HEK293T (cell line): Measurements from ENCODE around the gene OSBPL3.

Experiments
- BHLHE40 ChIP-seq: fragments of 450-650 bp; IDR thresholded peaks from 2 replicates; pipeline ENCODE4 v1.6.1; 2016; ENCODE audit warnings: mild to moderate bottlenecking, moderate library complexity, borderline replicate concordance
- CTBP1 ChIP-seq: fragments of 450-650 bp; IDR thresholded peaks from 2 replicates; pipeline ENCODE4 v1.6.1; 2016; ENCODE audit warnings: borderline replicate concordance
- ELF4 ChIP-seq: fragments of 450-650 bp; IDR thresholded peaks from 2 replicates; pipeline ENCODE4 v1.6.1; 2017; ENCODE audit warnings: antibody characterized with exemption
- FOXA1 ChIP-seq: fragments of 450-650 bp; IDR thresholded peaks from 2 replicates; pipeline ENCODE4 v1.6.1; 2016; ENCODE audit warnings: mild to moderate bottlenecking
- FOXK2 ChIP-seq: fragments of 450-650 bp; IDR thresholded peaks from 2 replicates; pipeline ENCODE4 v1.6.1; 2016; ENCODE audit warnings: mild to moderate bottlenecking
- FOXM1 ChIP-seq: fragments of 450-650 bp; IDR thresholded peaks from 2 replicates; pipeline ENCODE4 v1.6.1; 2017; ENCODE audit warnings: mild to moderate bottlenecking, borderline replicate concordance
- L3MBTL2 ChIP-seq: fragments of 450-650 bp; conservative IDR thresholded peaks from 2 replicates; pipeline ENCODE4 v1.6.1; 2016; ENCODE audit warnings: mild to moderate bottlenecking
- LEF1 ChIP-seq: fragments of 450-650 bp; IDR thresholded peaks from 2 replicates; pipeline ENCODE4 v1.6.1; 2017; ENCODE audit warnings: mild to moderate bottlenecking, borderline replicate concordance
- NFRKB ChIP-seq: fragments of 450-650 bp; IDR thresholded peaks from 2 replicates; pipeline ENCODE4 v1.6.1; 2016; ENCODE audit warnings: mild to moderate bottlenecking, moderate library complexity
- SP1 ChIP-seq: fragments of 450-650 bp; IDR thresholded peaks from 2 replicates; pipeline ENCODE4 v1.6.1; 2017
- TARDBP ChIP-seq: fragments of 450-650 bp; IDR thresholded peaks from 2 replicates; pipeline ENCODE4 v1.6.1; 2016
- ZNF384 ChIP-seq: fragments of 450-650 bp; IDR thresholded peaks from 2 replicates; pipeline ENCODE4 v1.6.1; 2016

DNA sequence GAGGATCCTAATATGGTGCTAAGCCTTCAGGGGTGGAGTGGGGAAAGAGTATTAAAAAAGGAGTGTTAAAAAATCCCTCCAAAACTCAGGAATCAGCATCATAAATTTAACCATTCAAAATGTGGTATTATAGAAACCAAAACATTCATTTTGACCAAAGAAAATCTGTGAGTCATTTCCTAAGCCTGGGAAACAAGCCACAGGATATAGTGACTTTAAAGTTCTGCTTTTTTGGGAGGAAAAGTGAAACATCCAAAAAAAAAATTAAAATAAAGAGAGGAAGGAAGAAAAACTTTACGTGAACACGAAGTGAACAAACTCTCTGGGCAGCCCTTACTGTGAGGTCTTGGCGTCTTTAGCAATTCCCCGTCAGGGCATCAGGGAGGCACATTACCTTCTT, 148.7 kb downstream of the OSBPL3 start:
- no peak for TF ChIP-seq FOXK2
- TF ChIP-seq TARDBP = no peak
- no peak for TF ChIP-seq SP1
- TF ChIP-seq NFRKB = no peak
- TF ChIP-seq FOXA1 = no peak
- no peak for TF ChIP-seq CTBP1
- no peak for TF ChIP-seq BHLHE40
- no peak for TF ChIP-seq ELF4
- TF ChIP-seq FOXM1 = no peak
- no peak for TF ChIP-seq ZNF384
- TF ChIP-seq LEF1 = no peak
- no peak for TF ChIP-seq L3MBTL2
